Measurements from ENCODE around the gene NFATC1.

The NFATC1 gene

DNA sequence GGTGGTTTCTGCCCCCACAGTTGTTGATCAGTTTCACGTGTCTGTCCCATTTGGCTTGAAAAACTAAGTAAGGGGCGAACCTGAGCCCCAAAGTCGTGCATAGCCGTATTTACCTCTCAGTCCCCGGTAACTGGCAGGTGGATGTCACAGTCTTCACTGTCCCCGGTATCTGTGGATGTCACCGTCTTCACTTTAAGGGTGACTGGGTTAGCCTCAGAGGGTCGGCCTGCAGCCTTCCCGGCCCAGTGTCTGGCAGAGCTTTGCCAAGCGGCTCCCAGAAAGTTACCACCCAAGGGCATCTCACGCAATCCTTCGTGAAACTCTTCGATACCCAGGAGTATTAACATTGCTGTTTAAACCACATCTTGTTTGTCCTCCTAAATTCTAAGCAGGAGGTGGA is 158.6 kb downstream of the NFATC1 start:
- no peak for DNase-seq (ENCODE audit: low read depth in 3 of 3)

DNA sequence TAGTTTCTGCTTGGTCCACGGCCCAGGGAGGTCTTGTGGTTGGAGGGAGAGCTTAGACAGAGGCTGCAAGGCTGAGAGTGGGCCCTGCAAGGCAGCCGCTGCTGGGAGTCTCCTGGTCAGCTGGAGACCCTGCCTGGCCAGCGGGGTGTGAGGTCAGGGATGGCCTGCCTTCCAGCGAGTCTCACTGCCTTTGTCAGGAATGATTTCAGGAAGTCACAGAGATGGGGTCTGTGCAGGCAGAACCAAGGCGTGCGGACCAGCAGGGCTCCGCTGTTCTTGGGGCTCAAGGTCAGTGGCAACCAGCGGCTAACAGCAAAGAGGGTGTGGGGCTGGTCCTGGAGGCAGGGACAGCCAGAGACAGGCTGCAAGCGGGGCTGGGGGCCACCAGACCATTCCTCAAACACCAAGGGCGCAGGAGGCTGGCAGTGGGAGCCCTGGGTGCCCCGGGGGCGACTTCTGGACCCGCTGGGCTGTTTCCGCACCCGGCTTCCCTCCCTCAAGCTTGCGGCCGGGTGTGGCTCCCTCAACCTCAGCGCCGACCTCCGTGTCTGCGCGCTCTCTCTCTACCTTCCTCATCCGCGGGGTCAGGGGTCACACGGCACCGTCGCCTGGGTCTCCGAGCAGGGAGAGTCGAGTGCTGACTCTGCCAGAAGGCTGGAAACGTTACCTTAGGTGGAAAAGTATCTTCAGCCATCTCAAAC is 159.4 kb downstream of the NFATC1 start:
- no peak for DNase-seq (ENCODE audit: low read depth in 3 of 3)

DNA sequence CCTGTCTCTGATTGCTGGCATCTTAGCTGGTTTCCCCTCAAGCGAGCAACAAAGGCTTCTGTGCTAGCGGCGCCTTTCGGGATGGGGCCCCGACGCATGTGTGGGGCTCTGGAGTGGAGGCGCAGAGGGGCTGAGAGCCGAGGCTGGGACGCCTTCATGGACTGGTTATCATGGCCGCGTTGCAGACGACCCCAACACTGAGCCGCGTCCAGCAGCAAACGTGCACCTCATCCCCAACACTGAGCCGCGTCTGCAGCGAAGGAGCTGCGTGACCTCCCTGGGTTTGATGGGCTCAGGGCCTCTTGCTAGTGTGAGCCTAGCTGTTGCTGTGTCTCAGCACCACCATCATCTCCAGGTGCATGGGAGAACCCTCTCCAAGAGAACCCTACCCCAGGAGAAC is 160.2 kb downstream of the NFATC1 start:
- no peak for DNase-seq (ENCODE audit: low read depth in 3 of 3)

DNA sequence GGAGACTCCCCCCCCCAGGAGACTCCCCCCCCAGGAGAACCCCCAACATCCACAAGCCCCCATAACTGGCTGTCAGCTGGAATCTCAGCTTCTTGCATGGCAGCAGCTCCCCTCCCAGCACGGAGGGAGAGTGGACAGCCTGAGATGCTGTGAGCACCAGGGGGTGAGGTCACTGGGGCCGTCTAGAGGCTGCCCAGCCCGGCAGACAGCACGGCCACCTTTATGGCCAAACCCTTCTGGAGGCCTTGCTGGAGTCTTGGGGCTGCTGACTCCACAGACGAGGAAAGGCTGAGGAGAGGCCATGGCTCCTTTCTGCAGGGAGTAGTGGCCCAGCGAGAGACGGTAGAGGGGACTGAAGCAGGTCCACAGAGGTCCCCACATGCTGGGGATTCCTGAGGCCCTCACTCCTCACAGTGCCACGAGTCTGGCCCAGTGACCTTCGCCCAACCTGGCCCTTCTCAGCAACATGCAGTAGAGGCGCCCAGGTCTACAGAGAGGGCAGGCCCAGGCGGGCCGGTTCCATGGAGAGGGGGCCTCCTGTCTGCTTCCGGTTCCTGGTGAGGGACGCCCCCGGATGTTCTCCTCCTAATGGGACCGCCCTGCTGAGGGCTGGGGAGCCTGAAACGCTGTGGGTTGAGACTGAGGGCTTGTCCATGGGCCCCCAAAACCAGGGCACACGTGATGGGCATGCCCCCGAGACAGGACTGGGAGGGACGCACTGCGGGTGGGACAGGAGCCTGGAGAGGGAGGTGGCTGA is 161.3 kb downstream of the NFATC1 start:
- no peak for DNase-seq (ENCODE audit: low read depth in 3 of 3)

DNA sequence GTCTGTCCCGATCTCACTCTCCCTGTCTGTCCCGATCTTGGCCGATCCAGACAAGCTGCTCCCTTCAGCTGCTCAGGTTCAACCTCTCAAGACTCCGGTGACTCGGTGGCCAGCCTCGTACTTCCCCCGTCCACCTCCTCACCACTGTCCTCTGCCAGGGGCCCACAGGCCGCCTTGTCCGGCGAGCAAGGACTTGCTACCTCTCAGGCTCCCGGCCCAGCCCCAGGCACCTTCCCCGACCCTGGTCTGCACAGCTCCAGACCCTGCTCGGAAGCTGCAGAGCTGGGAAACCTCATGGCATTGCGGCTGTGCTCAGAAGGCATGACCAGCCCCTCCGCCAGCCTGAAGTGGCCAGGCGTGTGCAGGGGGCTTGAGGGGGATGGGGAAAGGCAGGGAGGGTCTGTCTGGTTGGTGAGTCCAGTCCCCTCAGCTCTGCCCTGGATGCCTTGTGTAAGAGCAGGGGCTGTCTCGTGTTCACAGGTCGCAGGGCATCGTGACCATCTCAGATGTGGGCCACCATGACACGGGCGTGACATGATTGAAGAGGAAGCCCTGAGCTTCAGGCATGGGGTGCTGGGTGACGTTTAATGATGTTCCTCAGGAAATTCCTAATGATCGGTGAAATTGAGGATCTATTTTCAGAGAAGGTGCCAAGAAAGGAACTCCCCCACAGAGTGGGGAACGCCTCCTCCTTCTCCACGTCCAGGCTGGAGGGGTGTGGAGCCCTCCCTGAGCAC is 162.6 kb downstream of the NFATC1 start:
- no peak for DNase-seq (ENCODE audit: low read depth in 3 of 3)

DNA sequence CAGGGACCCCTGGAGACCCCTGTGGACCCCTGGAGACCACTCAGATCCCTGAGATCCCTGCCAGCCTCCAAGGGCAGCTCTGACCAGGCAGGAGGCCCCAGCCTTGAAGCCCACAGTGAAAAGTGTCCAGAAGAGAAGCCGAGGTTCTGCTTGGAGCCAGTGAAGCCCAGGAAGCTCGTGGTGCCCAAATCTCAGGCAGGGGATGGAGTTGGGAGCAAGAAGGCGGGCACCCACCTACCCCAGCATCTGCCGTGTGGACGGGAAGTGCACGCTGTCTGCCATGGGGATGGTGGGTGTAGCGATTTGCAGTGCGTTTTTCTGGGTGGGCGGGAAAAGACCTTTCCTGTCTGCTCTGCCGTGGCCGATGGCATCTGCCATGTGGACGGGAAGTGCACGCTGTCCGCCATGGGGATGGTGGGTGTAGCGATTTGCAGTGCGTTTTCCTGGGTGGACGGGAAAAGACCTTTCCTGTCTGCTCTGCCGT is 163.2 kb downstream of the NFATC1 start:
- no peak for DNase-seq (ENCODE audit: low read depth in 3 of 3)

DNA sequence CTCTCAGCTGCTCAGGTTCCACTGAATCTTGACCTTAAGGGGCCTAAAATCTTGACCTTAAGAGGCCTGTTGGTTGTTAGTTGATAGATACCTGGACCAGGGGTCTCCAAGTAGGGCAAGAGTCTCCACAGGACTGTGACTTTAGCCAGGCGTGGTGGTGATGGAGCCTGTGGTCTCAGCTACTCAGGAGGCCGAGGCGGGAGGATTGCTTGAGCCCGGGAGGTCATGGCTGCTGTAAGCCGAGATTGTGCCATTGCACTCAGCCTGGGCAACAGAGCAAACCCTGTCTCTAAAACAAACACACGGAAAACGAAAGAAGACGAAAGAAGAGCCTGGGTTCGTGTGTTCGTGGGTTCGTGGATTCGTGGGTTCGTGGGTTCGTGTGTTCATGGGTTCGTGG is 163.7 kb downstream of the NFATC1 start:
- DNase-seq (ENCODE audit: low read depth in 3 of 3), result no peak

DNA sequence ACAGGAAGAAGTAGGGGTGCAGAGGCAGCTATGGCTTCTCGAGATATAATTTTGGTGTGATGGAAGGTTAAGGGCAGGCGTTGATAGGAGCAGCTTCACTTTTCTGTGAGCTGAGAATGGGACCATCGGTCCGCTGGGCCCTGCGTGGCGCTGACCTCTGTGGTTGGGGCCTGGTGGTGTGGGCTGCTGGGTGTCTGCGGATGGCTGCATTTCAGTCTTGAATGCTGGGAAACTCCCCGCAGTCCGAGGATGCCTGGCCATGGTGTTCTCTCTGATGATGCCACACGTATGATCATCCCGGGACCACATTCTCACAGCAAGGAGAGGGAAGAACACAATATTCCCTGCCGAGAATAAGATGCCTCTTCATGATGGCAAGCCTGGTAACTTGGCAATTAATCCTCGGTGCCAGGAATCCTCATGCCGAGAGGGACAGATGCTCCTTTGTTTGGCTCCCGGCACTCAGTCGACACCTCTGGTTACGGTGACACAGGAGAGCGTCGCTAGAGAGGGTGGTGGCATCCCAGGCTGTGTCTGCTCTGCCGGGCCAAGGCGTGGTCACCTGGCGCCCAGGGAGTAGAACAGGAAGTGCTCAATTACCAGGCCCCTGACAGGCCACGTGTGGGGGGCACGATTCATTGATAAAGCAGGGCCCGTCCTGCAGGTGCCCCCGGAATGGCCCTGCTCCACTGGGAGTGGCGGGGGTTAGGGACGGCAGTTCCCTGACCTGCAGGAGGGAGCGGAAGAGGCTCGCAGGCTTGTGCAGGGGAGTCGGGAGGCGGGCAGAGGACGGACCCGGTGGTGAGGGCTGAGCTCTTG is 164.5 kb downstream of the NFATC1 start:
- no peak for DNase-seq (ENCODE audit: low read depth in 3 of 3)

DNA sequence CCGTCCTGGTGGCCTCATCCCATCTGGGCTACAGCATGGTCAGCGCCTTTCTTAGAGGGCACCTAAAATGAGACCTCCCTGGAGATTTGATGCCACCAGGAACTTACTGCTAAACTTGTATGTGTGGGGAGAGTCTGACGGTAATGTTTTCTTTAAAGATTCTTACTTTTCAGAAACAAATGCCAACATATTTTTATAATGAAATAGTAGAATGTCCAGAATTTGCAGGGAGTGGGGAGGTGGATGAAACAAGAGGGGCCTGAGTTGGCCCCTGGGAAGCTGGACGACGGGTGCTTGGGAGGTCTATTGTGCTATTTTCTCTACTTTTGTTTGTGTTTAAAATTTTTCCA is 165.1 kb downstream of the NFATC1 start:
- no peak for DNase-seq (ENCODE audit: low read depth in 3 of 3)

DNA sequence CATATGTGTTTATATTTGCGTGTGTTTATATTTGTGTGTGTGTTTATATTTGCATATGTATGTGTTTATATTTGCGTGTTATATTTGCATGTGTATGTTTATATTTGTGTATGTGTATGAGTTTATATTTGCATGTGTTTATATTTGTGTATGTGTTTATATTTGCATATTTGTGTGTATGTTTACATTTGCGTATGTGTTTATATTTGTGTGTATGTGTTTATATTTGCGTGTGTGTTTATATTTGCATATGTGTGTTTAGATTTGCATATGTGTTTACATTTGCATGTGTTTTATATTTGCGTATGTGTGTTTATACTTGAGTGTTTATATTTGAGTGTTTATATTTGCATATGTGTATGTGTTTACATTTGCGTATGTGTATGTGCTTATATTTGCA is 168.2 kb downstream of the NFATC1 start:
- no peak for DNase-seq (ENCODE audit: low read depth in 3 of 3)

DNA sequence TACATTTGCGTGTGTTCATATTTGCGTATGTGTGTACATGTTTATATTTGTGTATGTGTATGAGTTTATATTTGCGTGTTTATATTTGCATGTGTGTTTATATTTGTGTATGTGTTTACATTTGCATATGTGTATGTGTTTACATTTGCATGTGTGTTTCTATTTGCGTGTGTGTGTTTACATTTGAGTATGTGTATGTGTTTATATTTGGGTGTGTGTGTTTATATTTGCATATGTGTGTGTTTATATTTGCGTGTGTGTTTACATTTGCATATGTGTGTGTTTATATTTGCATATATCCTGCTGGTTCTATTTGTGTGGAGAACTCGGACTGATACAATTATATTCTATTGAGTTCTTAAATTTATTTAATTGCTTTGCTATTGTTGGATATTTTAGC is 168.7 kb downstream of the NFATC1 start:
- DNase-seq (ENCODE audit: low read depth in 3 of 3), result no peak

DNA sequence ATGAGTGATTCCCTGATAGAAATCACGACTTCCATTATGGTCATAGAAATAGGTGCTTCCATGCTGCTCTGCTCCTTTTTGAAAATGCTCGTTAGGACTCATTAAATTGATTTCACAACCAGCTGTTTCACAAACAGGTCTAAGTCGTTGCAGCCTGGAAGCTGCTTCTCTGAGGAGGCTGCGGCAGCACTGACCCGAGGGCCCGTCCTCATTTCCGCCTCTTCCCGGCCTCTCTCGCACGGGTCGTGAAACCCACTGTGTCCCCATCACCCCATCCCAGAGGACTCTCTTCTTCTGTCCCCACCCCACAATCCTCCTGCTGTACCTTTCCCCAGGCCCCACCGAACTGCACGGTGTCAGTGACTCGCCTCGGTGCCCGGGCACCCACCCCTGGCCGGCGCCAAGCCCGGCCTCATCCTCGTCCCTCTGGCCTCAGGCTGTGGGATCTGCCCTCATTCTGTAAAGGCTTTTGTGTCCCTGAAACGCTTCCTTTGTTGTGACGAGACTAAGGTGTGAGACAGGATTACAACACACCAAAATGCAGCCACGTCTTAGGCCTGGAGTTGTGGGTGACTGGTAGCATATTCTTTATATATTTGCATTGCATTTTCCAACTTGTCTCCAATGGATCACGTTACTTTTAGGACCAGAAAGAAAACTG is 171.2 kb downstream of the NFATC1 start:
- DNase-seq (ENCODE audit: low read depth in 3 of 3), result no peak

DNA sequence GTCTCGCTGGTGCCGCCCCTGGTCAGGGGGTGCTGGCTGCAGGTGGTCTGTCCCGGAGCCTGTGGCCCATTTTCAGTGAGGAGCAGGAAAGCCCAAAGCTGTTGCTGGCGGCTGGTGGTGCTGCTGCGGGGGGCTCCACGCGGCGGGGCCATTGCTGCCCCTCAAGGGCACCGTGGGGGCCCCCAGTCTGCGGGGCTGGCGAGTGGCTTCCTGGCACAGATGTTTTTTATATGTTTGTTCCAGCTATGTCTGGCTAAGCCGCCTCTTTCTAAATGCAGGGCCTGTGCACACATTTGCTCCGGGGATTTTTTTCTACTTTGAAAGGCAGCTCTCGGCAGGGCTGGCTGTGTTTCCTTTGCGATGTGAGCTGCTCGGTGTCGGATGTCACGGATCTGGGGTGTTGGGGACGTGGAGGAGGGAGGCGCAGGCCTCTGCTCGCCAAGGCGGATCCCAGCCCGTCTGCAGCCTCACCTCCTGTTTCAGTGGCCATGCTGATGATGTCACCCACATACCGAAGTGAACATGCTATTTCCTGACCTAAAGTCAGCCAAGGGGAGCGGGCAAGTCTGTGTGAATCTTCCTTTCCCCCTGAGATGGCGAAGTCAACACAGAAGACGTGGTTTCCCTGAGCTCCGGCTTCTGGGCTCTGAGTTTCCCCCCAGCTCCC is 171.9 kb downstream of the NFATC1 start:
- DNase-seq (ENCODE audit: low read depth in 3 of 3), result no peak

DNA sequence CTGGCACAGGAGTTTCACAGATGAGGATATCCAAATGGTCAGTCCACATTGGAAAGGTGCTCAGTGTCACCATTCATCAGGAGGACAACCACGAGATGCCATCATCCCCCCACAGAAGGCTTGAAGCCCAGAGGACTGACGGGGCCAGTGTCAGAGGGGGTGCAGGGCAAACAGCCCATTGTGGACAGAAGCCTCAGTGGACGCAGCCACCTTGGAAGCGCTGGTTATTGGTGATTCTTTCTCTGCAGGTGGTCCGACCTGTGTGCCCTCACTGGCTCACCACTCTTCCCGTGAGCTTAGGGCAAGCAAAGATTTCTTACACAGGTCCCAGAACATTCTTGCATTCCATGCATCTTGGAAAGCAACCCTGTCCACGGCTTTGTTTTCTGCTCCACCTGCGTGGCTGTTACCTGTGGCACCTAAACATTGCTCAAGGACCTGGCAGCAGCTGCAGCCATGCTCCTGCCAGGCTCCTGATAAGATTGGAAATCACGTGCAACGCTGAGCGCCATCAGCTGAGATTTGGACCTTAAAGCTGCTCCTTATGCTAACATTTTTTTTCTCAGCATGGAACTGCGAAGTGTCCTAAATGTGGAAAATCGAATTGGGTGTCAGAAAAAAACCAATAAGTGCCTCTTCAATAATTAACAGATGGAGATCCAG is 172.9 kb downstream of the NFATC1 start:
- no peak for DNase-seq (ENCODE audit: low read depth in 3 of 3)

DNA sequence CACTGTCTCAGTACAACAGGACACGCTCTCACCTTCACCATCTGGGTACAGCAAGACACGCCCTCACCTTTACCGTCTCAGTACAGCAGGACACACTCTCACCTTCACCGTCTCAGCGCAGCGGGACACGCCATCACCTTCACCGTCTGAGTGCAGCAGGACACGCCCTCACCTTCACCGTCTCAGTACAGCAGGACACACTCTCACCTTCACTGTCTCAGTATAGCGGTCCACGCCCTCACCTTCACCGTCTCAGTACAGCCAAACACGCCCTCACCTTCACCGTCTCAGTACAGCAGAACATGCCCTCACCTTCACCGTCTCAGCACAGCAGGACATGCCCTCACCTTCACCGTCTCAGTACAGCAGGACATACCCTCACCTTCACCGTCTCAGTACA is 174.0 kb downstream of the NFATC1 start:
- DNase-seq (ENCODE audit: low read depth in 3 of 3), result no peak

DNA sequence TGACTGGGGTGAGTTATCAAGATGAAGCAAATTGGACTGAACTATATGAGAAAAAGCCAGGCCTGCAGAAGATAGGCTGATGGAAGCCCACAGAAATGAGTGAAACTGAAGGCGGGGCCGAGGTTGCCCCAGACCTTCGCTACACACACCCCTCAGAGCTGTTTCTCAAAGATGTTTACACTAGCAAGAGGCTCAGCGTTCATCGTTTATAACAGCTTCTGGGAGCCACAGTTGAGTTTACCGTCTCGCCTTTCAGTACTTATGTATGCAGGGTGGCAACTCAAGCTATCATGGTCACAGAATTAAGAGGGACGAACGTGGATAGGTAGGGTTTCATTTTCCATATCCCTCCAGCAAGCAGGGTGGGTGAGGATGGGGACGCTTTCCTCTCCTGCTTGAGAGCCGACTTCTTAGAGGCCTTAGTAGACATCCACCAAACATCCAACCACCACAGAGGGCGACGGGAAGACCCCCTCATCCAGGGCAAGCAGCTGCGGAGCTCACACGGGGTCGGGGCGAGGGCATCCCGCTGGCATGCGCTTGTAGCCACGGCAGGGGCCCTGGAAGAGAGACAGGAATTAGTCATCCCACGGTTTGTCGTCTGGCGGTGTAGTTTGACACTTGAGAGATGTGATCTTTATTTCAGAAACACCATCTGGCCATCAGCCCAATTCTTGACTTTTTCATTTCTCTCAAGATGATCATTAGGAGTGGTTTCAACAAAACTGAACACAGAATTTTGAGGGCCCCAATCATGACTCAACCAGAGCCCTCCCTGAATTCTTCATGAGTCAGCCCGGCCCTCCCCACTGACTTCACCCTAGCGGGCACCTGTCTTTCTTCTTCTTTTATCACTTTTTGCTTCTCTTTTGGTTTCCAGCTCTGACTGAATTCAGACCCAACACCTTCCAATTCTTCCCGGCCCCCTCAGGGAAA is 174.8 kb downstream of the NFATC1 start:
- DNase-seq (ENCODE audit: low read depth in 3 of 3), result no peak

DNA sequence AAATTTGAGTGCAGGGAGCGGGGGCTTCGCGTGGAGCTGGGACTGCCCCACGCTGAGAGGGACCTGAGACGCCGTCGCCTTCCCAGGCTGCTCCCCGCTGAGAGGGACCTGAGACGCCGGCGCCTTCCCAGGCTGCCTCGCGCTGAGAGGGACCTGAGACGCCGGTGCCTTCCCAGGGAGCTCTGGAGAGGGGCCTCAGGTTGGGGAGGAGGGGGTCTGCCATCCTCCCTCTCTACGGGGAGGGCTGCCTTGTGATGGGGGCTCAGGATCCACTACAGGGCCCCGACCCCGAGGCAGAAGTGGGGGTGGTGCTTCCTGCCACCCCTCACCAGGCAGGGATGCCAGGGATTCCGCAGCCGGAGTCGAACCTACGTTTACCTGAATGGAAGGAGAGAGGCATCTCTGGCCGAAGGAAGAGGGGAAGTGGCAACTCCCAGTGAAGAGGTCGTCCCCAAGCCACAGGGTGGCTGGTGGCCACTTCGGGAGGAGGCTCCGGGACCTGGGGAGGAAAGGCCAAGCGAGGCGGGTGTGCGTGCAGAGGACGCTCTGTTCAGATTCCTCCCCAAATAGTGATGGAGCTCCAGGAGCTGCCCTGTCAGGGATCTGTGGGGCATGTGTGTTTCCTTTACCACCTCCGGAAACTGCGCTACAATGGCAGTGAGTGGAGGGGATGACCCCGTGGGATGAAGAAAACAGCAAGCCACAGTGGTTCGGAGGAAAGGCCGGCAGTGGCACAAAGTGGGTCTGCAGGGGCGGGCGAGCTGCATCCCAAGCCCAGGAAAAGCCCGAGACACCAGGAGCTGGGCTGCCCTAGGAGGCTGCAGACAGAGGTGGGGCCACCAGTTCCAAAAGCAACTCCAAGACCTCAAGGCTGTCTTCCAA is 175.7 kb downstream of the NFATC1 start:
- DNase-seq (ENCODE audit: low read depth in 3 of 3), result no peak

DNA sequence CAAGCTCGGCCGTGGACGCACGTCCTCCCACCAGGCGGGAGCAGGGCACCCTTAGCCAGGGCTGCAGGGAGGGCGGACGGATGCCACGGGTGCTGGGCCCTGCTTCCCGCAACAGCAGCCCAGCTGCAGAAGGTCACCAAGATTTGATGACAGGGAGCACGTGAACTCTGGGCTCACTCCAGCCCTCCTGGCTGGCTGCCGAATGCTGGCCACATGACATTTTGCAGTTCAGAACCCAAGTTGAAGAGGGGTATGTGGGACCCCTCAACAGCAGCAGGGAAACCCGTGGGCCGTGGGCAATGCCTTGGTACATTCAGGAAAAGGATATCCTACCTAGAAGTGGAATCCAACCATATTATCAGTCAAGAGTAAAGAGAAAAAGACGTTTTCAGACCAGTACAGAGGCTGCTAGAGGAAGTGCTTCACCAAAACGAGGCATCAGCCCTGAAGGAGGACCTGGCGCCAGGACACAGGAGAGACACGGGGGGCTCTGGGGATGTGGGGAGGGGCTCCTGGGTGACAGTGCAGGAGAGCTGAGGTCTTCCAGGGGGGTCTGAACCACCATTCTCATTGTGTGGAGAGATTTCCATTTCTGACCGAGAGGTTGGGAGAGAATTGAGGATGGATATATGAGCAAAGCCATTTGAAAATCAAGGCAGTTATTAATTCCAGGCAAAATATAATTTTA is 176.5 kb downstream of the NFATC1 start:
- no peak for DNase-seq (ENCODE audit: low read depth in 3 of 3)

All from stimulated activated CD4-positive, alpha-beta T cell treated with anti-CD3 and anti-CD28 coated beads, TNF-alpha, amount 100 ng/mL, for 4 hours (primary cell).